GM21390 (cell line): Measurements from ENCODE around the gene MELTF.

Experiments
- ATAC-seq: cut with Tn5 transposase; IDR thresholded peaks from one replicate; pipeline ENCODE4 v1.9.1; 2021; ENCODE audit not compliant: unreplicated experiment

MELTF gene

GRCh38 chr3:197010556-197011351 lies 18.9 kb downstream of the MELTF start:
- no peak for ATAC-seq

DNA sequence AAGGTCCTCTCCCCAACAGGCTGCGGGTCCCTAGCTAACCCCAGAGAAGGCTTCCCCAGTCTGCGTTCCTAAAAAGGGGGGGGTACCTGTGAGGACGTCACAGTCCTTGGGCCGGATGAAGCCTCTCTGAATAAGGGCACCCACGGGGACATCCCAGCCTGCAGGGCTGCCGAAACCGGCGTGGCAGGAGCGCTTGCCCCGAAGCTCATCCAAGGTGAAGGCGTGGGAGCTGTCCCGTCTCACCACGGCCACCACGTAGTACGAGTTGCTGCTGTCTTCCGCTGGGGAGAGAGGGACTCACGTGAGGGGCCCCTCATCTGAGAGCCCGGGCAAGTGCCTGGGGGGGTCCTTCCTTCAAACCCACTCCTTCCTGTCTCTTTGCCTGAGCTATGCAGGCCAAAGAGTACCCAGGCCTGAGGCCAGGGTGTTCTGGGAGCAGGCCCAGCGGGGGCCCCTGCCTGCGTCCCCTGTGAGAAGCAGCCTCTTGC lies 20.0 kb downstream of the MELTF start:
- ATAC-seq, result no peak

- no peak for ATAC-seq
Measured at GRCh38 chr3:197008436-197009209, 21.0 kb downstream of the MELTF start.

DNA sequence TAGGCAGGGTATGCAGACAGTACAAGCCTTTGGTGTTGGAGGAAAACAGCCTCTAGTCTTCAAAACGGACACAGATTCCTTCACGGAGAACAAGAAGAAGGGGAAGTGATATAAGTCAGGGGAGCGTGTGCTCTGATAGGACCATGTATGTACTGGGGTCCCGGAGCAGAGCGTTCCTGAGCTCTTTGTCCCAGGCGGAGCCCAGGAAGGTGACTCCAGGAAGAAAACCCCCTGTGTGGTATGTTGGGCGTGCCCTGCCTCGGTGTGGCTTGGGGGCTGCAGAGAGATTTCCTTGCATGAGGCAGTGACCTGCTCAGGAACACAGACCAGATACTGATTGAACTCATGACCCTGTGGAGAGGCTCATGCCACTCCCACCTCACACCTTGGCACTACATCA lies 21.7 kb downstream of the MELTF start:
- ATAC-seq, result no peak

DNA sequence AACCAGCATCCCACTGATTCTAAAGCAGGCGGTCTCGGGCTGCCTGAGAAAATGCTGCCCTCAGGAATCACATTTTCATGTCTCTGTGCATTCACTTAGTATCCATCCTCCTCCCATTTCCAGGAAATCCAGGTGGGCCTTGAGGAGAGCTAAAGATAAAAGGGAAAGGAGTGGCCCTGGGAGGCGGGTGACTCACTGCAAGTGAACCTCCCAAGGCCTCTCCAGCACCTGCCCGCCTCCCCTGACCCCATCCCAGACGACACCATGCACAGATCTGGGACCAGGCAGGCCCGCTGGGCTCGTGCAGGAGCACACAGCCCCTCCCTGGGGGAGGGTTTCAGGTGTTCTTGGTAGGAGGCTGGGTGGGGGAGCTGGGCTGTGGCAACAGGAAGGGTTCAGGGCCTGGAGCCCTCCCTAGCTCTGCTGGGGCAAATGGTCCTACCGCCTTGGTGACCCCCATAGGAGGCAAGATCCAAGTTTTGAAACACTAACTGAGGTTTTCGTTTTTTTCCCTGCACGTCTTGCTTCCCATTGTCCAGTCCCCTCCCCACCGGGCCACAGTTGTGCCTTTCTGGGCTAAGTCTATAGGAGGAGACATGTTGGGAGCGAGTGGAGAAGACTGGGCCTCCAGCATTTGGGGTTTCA lies 22.2 kb downstream of the MELTF start:
- ATAC-seq, result no peak

GRCh38 chr3:197006860-197007259 lies 22.8 kb downstream of the MELTF start:
- no peak for ATAC-seq

DNA sequence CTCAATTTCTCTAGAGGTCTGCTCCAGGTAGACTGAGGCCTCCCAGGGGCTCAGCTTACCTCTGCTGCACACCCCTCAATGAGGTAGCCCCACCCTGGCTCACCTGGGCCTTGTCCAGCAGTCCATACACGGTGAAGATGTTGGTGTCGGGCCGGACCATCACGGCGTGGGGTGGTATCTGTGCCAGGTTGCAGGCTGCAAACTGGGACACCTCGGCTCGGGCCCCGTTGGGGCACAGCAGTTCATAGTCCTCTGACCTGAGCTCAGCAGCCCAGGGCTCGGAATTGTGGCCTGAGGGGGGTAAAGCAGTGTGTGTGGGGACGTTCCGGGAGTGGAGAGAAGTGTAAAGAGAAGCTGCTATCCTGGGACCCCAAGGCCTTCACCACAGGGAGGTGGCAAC lies 23.2 kb downstream of the MELTF start:
- no peak for ATAC-seq

GRCh38 chr3:197003461-197004385 lies 25.9 kb downstream of the MELTF start:
- ATAC-seq, result peak; percentile 12

DNA sequence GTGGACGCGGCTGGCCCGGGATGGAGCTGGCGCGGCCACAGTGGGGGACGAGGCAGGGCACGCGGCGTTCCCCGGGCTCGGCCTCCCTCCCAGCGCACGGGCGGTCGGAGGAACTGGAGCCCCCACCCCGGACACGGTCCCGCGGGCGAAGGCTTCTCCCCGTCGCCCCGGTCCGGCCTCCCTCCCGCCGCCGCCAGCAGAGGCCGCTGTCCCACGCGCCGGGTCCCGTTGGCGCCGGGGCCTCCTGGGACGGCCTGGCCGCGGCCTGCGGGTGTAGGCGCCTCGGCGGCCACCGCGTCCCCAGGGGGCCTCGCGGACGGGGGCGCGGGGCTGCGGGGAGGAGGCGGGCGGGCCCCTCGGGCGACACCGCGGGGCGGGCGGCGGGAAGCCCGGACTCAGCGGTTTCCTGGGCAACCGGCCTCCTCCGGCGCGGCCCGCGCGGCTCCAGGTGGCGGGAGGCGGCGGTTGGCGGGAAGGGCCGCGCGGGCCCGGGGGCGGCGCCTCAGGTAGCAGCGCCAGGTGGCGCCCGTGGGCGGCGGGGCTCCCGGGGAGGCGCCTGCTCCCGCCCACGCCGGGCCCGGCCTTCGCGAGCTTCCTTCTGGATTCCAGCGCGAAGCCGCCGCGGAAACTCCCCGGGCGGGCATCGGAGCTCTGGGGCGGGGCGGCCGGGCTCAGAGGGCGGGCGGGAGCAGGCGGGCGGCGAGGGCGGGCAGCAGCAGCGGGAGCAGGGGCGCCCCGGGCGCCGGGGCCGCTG lies 26.7 kb downstream of the MELTF start:
- ATAC-seq, result peak; percentile 79

GRCh38 chr3:197001972-197002700 lies 27.5 kb downstream of the MELTF start:
- peak; percentile 10 for ATAC-seq

DNA sequence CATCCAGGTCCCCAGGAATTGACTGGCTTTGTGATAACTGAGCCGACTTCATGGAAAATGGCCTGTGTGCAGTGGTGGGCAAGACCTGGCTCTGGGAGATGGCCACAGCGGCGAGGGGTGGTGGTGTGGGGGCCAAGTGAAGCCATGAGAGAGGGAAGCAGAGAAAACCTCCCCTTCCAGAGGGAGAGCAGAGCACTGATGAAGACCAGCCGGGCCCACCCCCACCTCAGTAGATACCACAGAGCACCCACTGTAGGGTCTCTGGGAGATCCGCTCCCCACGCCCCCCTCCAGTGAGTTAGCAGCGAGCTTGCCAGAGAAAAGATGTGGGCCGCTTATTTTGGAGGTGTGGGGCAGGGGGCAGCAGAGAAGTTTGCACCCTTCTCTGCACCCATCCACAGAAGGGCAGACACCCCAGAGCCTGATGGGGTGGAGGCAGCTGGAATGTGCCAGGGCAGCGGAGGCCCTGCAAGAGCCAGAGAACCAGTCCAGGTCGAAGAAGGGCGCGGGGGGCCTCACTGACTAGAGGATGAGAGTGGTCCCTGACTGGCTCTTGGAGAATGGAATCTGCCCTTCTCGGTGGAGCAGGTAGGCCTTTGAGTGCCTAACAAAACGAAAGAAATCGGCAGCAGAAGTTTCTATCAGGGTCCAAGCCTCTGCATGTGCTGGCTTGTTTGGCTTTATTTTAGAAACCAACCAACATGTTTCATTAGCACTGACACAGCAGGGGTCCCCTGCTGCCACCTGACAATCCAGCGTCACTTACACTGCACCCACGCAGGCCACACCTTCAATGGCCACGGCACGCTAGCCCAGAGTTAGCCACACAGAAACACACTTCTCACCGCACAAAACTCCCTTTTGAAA lies 28.3 kb downstream of the MELTF start:
- ATAC-seq, result no peak

DNA sequence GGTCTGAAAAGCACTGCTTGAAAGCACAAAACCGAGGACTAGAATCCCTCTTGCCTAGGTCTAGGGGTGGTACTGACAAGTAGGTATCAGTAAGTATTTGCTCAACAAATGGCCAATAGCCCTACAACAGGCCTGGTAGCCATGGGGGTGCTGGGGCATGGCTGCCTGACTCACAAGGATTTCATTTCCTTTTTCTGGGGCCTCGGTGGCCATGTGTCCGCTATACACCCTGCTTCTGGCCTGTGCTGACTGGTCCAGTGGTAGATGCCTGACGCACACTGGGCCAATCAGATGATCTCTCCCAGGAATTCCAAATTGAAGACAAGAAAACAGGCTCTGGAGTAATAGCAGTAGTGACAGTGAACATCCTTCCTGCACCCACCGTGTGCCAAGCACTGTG lies 29.4 kb downstream of the MELTF start:
- no peak for ATAC-seq

- no peak for ATAC-seq
Measured at GRCh38 chr3:196998966-196999760, 30.5 kb downstream of the MELTF start.

GRCh38 chr3:196997311-196997710 lies 32.3 kb downstream of the MELTF start:
- no peak for ATAC-seq

GRCh38 chr3:196996454-196997265 lies 33.0 kb downstream of the MELTF start:
- no peak for ATAC-seq

GRCh38 chr3:196995646-196996355 lies 33.8 kb downstream of the MELTF start:
- no peak for ATAC-seq
